Measurements from ENCODE around the gene ANKRD61.

DNA sequence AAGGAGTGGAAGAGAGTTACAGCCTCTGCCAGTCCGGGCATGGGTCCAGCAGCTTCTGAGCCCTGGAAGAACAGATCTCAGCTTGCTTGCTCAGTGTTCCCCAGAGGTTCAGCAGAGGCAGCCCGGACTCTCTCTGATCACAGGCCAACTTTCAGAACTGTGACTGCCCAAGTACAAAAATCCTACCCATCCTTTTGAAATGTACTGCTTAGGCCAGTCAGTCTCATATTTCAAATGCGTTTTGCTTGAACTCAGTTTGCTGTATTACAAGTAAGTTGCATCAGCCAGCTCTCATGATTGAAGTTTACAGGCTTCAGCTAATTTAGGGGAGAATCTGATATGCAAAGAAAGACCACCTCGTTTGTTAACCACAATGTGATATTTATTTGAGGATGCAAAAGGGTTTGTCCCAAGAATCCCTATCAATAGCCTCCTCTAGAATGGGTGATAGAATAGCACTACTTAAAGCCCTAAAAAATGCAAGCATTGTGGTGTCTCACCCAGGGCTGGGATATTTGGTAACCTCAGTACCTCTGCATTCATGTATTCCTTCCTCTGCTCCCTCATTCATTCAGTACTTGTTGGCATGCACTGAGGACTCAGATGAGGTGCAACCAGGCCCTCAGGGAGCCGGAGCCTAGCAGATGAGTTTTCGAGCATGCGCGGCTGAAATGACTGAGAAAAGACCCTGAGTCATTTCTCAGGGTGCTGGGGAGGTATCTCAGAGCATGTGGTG, 15.1 kb upstream of the ANKRD61 start:
- TF ChIP-seq, protein P1, sequence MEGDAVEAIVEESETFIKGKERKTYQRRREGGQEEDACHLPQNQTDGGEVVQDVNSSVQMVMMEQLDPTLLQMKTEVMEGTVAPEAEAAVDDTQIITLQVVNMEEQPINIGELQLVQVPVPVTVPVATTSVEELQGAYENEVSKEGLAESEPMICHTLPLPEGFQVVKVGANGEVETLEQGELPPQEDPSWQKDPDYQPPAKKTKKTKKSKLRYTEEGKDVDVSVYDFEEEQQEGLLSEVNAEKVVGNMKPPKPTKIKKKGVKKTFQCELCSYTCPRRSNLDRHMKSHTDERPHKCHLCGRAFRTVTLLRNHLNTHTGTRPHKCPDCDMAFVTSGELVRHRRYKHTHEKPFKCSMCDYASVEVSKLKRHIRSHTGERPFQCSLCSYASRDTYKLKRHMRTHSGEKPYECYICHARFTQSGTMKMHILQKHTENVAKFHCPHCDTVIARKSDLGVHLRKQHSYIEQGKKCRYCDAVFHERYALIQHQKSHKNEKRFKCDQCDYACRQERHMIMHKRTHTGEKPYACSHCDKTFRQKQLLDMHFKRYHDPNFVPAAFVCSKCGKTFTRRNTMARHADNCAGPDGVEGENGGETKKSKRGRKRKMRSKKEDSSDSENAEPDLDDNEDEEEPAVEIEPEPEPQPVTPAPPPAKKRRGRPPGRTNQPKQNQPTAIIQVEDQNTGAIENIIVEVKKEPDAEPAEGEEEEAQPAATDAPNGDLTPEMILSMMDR (IDR thresholded peaks at IDR 0.05): no peak
- no peak for TF ChIP-seq POLR2A (IDR thresholded peaks at IDR 0.05)
- peak; percentile 53 for TF ChIP-seq POLR2AphosphoS5 (IDR thresholded peaks at IDR 0.05)
